HG03025 (cell line): ENCODE data around the gene C2orf80.
"Not testable (repeated sequence)": the region's sequence is repeated elsewhere in the genome, so short reads cannot be mapped to it uniquely, and the experiment has no call there.

Experiments used
- ATAC-seq: cut with Tn5 transposase; IDR thresholded peaks from one replicate; pipeline ENCODE4 v1.9.1; 2021; ENCODE audit warnings: mild to moderate bottlenecking, moderate library complexity; ENCODE audit not compliant: unreplicated experiment, low FRiP score

Gene C2orf80

GRCh38 chr2:208189810-208190503 lies at the start of gene C2orf80:
Gene C2orf80 (minus strand): TSS chr2:208190030. CDS start chr2:208186986, 3,044 bp downstream.
- ATAC-seq, result no peak

- no peak for ATAC-seq
Observed at GRCh38 chr2:208235860-208236259, 46.0 kb upstream of the C2orf80 start.

GRCh38 chr2:208234786-208235185 lies 45.0 kb upstream of the C2orf80 start:
- ATAC-seq, result no peak

GRCh38 chr2:208228476-208228875 lies 38.6 kb upstream of the C2orf80 start:
- no peak for ATAC-seq

GRCh38 chr2:208227581-208228232 lies 37.9 kb upstream of the C2orf80 start:
- no peak for ATAC-seq

- ATAC-seq, result no peak
Observed at GRCh38 chr2:208224802-208225201, 35.0 kb upstream of the C2orf80 start.

GRCh38 chr2:208222351-208222750 lies 32.5 kb upstream of the C2orf80 start:
- no peak for ATAC-seq

- not testable (repeated sequence) for ATAC-seq
Observed at GRCh38 chr2:208221873-208222272, 32.0 kb upstream of the C2orf80 start.

GRCh38 chr2:208210688-208211451 lies 21.0 kb upstream of the C2orf80 start:
- no peak for ATAC-seq

- no peak for ATAC-seq
Observed at GRCh38 chr2:208208335-208209085, 18.7 kb upstream of the C2orf80 start.

- ATAC-seq, result no peak
Observed at GRCh38 chr2:208207769-208208168, 17.9 kb upstream of the C2orf80 start.

GRCh38 chr2:208204166-208204565 lies 14.3 kb upstream of the C2orf80 start:
- no peak for ATAC-seq

- ATAC-seq, result no peak
Observed at GRCh38 chr2:208195531-208195930, 5.7 kb upstream of the C2orf80 start.

GRCh38 chr2:208192611-208193236 lies 2.9 kb upstream of the C2orf80 start:
- no peak for ATAC-seq

GRCh38 chr2:208189069-208189809 lies 591 bp downstream of the C2orf80 start:
- no peak for ATAC-seq

- ATAC-seq, result no peak
Observed at GRCh38 chr2:208186893-208187292, 2.9 kb downstream of the C2orf80 start.

GRCh38 chr2:208186465-208186864 lies 3.4 kb downstream of the C2orf80 start:
- ATAC-seq, result no peak

- ATAC-seq, result no peak
Observed at GRCh38 chr2:208183972-208184705, 5.7 kb downstream of the C2orf80 start.

GRCh38 chr2:208183526-208183925 lies 6.3 kb downstream of the C2orf80 start:
- no peak for ATAC-seq
